HG03045 (cell line): ENCODE data around the gene TM7SF2.
"Not testable (repeated sequence)": the region's sequence is repeated elsewhere in the genome, so short reads cannot be mapped to it uniquely, and the experiment has no call there.

Source experiments
- ATAC-seq: cut with Tn5 transposase; IDR thresholded peaks from one replicate; pipeline ENCODE4 v1.9.1; 2021; ENCODE audit warnings: mild to moderate bottlenecking, moderate library complexity; ENCODE audit not compliant: unreplicated experiment

Gene TM7SF2

GRCh38 chr11:65113839-65114238, 2.2 kb downstream of the TM7SF2 start:
- no peak for ATAC-seq

GRCh38 chr11:65114538-65115171, 3.0 kb downstream of the TM7SF2 start:
- ATAC-seq: no peak

- no peak for ATAC-seq
These were observed 3.9 kb downstream of the TM7SF2 start for GRCh38 chr11:65115361-65116082.

GRCh38 chr11:65116370-65117205, 4.9 kb downstream of the TM7SF2 start:
- ATAC-seq: no peak

- ATAC-seq: peak; percentile 50
These were observed 5.8 kb downstream of the TM7SF2 start, which contains the start of gene ZNHIT2 for GRCh38 chr11:65117206-65118096. TSS of gene ZNHIT2 (minus strand) at chr11:65117701. CDS start at chr11:65117653, 48 bp downstream.

- ATAC-seq: no peak
These were observed 6.6 kb downstream of the TM7SF2 start for GRCh38 chr11:65118097-65118837.

- ATAC-seq: not testable (repeated sequence)
These were observed 7.4 kb downstream of the TM7SF2 start for GRCh38 chr11:65118891-65119669.

- ATAC-seq: no peak
These were observed 8.0 kb downstream of the TM7SF2 start for GRCh38 chr11:65119670-65119995.

GRCh38 chr11:65120831-65121230, 9.2 kb downstream of the TM7SF2 start:
- no peak for ATAC-seq

- no peak for ATAC-seq
These were observed 9.8 kb downstream of the TM7SF2 start for GRCh38 chr11:65121447-65121864.

GRCh38 chr11:65121865-65122696, 10.4 kb downstream of the TM7SF2 start, which contains the start of the genes FAU and MRPL49:
TSS of gene FAU (minus strand) at chr11:65122134. CDS start at chr11:65121813, 321 bp downstream.
TSS of gene MRPL49 (plus strand) at chr11:65122321. CDS start at chr11:65122347, 26 bp downstream.
- peak; percentile 65 for ATAC-seq

GRCh38 chr11:65124480-65125196, 13.0 kb downstream of the TM7SF2 start:
- no peak for ATAC-seq

GRCh38 chr11:65125197-65126056, 13.8 kb downstream of the TM7SF2 start:
- ATAC-seq: no peak

- ATAC-seq: no peak
These were observed 15.1 kb downstream of the TM7SF2 start for GRCh38 chr11:65126624-65127274.

- no peak for ATAC-seq
These were observed 16.0 kb downstream of the TM7SF2 start for GRCh38 chr11:65127473-65128181.
